Tibial nerve (tissue), 3 donors: Measurements from ENCODE around the gene TESK2.

Experiments used
- POLR2A ChIP-seq, 2 donors: fragments of 450-650 bp; IDR thresholded peaks; one replicate each; pipeline ENCODE4 v1.6.1; 2017; ENCODE audit warnings: antibody characterized with exemption in 2 of 2, mild to moderate bottlenecking in 2 of 2, moderate library complexity in 2 of 2
- TF ChIP-seq, protein P1 (sequence below), 5 experiments: fragments of 200-600 bp in 3 of 5; fragments of 450-650 bp in 2 of 5; sonication (generic) in 3 of 5; IDR thresholded peaks; one replicate each; pipeline ENCODE4 v1.5.1; 2016 to 2019; ENCODE audit warnings: antibody characterized with exemption in 5 of 5, mild to moderate bottlenecking in 3 of 5, moderate library complexity in 2 of 5

- no peak for TF ChIP-seq POLR2A (IDR thresholded peaks at IDR 0.05)
- TF ChIP-seq, protein P1, sequence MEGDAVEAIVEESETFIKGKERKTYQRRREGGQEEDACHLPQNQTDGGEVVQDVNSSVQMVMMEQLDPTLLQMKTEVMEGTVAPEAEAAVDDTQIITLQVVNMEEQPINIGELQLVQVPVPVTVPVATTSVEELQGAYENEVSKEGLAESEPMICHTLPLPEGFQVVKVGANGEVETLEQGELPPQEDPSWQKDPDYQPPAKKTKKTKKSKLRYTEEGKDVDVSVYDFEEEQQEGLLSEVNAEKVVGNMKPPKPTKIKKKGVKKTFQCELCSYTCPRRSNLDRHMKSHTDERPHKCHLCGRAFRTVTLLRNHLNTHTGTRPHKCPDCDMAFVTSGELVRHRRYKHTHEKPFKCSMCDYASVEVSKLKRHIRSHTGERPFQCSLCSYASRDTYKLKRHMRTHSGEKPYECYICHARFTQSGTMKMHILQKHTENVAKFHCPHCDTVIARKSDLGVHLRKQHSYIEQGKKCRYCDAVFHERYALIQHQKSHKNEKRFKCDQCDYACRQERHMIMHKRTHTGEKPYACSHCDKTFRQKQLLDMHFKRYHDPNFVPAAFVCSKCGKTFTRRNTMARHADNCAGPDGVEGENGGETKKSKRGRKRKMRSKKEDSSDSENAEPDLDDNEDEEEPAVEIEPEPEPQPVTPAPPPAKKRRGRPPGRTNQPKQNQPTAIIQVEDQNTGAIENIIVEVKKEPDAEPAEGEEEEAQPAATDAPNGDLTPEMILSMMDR (IDR thresholded peaks at IDR 0.05) = no peak
Measured at GRCh38 chr1:45465277-45465676, 25.7 kb downstream of the TESK2 start.
